ENCODE results near the gene WDR4. TPM values are rescaled to one million over a fixed set of nuclear protein-coding genes. Genes with fewer than 3 reads are reported as not detected.
"Not testable (repeated sequence)": the region's sequence is repeated elsewhere in the genome, so short reads cannot be mapped to it uniquely, and the experiment has no call there.

Gene WDR4
- polyA plus RNA-seq, 1 experiment, result 13.7 TPM

- Histone ChIP-seq H3K36me3 (ENCODE audit: control insufficient read depth, insufficient read depth, low read length) (peaks cover 1% of the 10 kb centered on the region; the same call in 1 of the 2 replicates), H3K4me3 (ENCODE audit: low read depth, low read length) (no peak overlapping the region), H3K27me3 (ENCODE audit: control insufficient read depth, insufficient read depth, low read length) (no peaks in the 10 kb centered on the region)
- TF ChIP-seq CTCF (IDR thresholded peaks at IDR 0.05; ENCODE audit: insufficient read depth, low read depth, low read length), result no peak
- CTCF ChIA-PET, result interaction anchor here (1.5 kb wide), 1 partner anchor 15 kb away, joined by 4 read pairs; no protein-coding TSS in a partner anchor
- no peak for DNase-seq (ENCODE audit: low read depth)
- POLR2A ChIA-PET, result no interaction called here
Measured at GRCh38 chr21:42833859-42834725, 45.2 kb downstream of the WDR4 start.

- Histone ChIP-seq H3K36me3 (ENCODE audit: control insufficient read depth, insufficient read depth, low read length) (peaks cover 1% of the 10 kb centered on the region; the same call in 1 of the 2 replicates), H3K27me3 (ENCODE audit: control insufficient read depth, insufficient read depth, low read length) (no peaks in the 10 kb centered on the region), H3K4me3 (ENCODE audit: low read depth, low read length) (no peak overlapping the region)
- CTCF ChIA-PET, result no interaction called here
- TF ChIP-seq CTCF (IDR thresholded peaks at IDR 0.05; ENCODE audit: insufficient read depth, low read depth, low read length), result no peak
- POLR2A ChIA-PET, result no interaction called here
- DNase-seq (ENCODE audit: low read depth), result no peak
Measured at GRCh38 chr21:42833439-42833815, 45.9 kb downstream of the WDR4 start.

GRCh38 chr21:42832321-42832630, 47.1 kb downstream of the WDR4 start:
- H3K36me3 ChIP-seq (ENCODE audit: control insufficient read depth, insufficient read depth, low read length); DNase-seq (ENCODE audit: low read depth); CTCF ChIA-PET; H3K4me3 ChIP-seq (ENCODE audit: low read depth, low read length); H3K27me3 ChIP-seq (ENCODE audit: control insufficient read depth, insufficient read depth, low read length); POLR2A ChIA-PET: not testable (repeated sequence)

GRCh38 chr21:42830456-42831455, 48.6 kb downstream of the WDR4 start:
- TF ChIP-seq CTCF (IDR thresholded peaks at IDR 0.05; ENCODE audit: insufficient read depth, low read depth, low read length), result no peak
- Histone ChIP-seq H3K36me3 (ENCODE audit: control insufficient read depth, insufficient read depth, low read length) (no peaks in the 10 kb centered on the region), H3K4me3 (ENCODE audit: low read depth, low read length) (no peak overlapping the region), H3K27me3 (ENCODE audit: control insufficient read depth, insufficient read depth, low read length) (no peaks in the 10 kb centered on the region)
- POLR2A ChIA-PET, result no interaction called here
- CTCF ChIA-PET, result no interaction called here
- DNase-seq (ENCODE audit: low read depth), result no peak

GRCh38 chr21:42829954-42830353, 49.4 kb downstream of the WDR4 start:
- ChIA-PET CTCF (no interaction called here), POLR2A (no interaction called here)
- H3K27me3 ChIP-seq (ENCODE audit: control insufficient read depth, insufficient read depth, low read length), result no peaks in the 10 kb centered on the region
- no peak for TF ChIP-seq CTCF (IDR thresholded peaks at IDR 0.05; ENCODE audit: insufficient read depth, low read depth, low read length)
- H3K36me3 ChIP-seq (ENCODE audit: control insufficient read depth, insufficient read depth, low read length), result no peaks in the 10 kb centered on the region
- H3K4me3 ChIP-seq (ENCODE audit: low read depth, low read length), result no peak overlapping the region
- DNase-seq (ENCODE audit: low read depth), result no peak

Measured in BJ (cell line).